OCI-LY7 (cell line): ENCODE results near the gene POLR1F. TPM values are rescaled to one million over a fixed set of nuclear protein-coding genes. Genes with fewer than 3 reads are reported as not detected.

Experiments
- BruUV-seq: library from RNA; stranded (reverse); fragments of 400-500 nt; replicated peaks from 2 replicates; lab custom pipeline; 2021; lab: Mats Ljungman, UMichigan
- CTCF ChIA-PET: fragments of 300-600 bp; sonication (Branson Sonifier 250); formaldehyde crosslinking; loops from one replicate; lab custom pipeline; 2022; ENCODE audit warnings: antibody characterized with exemption; ENCODE audit not compliant: unreplicated experiment; lab: Charles Lee
- POLR2A ChIA-PET: fragments of 300-600 bp; sonication (Branson Sonifier 250); formaldehyde crosslinking; loops from one replicate; lab custom pipeline; 2022; ENCODE audit warnings: antibody characterized with exemption; lab: Charles Lee
- DNase-seq: peaks from one replicate; pipeline ENCODE4 v3.0.0-alpha.2; 2015; ENCODE audit warnings: low spot score
- H2AFZ ChIP-seq: fragments of 200-600 bp; sonication (generic), shearing (Covaris generic); 2 replicates; pipeline ENCODE4 v1.6.1; 2014; ENCODE audit warnings: mild to moderate bottlenecking, antibody characterized with exemption, low read length, moderate library complexity
- H3K27ac ChIP-seq: fragments of 200-600 bp; sonication (generic); 2 replicates; pipeline ENCODE4 v1.5.1; 2014; ENCODE audit warnings: mixed run types, low read depth, mild to moderate bottlenecking, moderate library complexity, low read length, inconsistent platforms; ENCODE audit not compliant: poor library complexity, severe bottlenecking
- H3K36me3 ChIP-seq: fragments of 200-600 bp; sonication (generic); 2 replicates; pipeline ENCODE4 v1.6.1; 2014; ENCODE audit warnings: mild to moderate bottlenecking, antibody characterized with exemption, low read length, moderate library complexity, mixed read lengths; ENCODE audit not compliant: insufficient read depth
- H3K4me1 ChIP-seq: fragments of 200-600 bp; sonication (generic); 2 replicates; pipeline ENCODE4 v1.5.1; 2014; ENCODE audit warnings: mild to moderate bottlenecking, low read length; ENCODE audit not compliant: insufficient read depth, poor library complexity, severe bottlenecking
- H3K4me2 ChIP-seq: fragments of 200-600 bp; sonication (generic); 2 replicates; pipeline ENCODE4 v1.6.1; 2014; ENCODE audit warnings: mild to moderate bottlenecking, low read length
- H3K4me3 ChIP-seq: fragments of 200-600 bp; sonication (generic); 2 replicates; pipeline ENCODE4 v1.5.1; 2014; ENCODE audit warnings: mild to moderate bottlenecking, low read depth, low read length; ENCODE audit not compliant: poor library complexity, severe bottlenecking
- H3K79me2 ChIP-seq: fragments of 200-600 bp; sonication (generic); 2 replicates; pipeline ENCODE4 v1.6.1; 2016; ENCODE audit warnings: low read depth, mild to moderate bottlenecking, low read length, moderate library complexity, mixed read lengths; ENCODE audit not compliant: insufficient read depth
- H3K9me2 ChIP-seq: fragments of 200-600 bp; sonication (generic); 2 replicates; pipeline ENCODE4 v1.6.1; 2016; ENCODE audit warnings: mild to moderate bottlenecking, low read length, mixed read lengths; ENCODE audit not compliant: insufficient read depth
- H3K9me3 ChIP-seq: fragments of 200-600 bp; sonication (generic); 2 replicates; pipeline ENCODE4 v1.6.1; 2014; ENCODE audit warnings: mild to moderate bottlenecking, mixed run types, low read length, mixed read lengths
- H4K20me1 ChIP-seq: fragments of 200-600 bp; sonication (generic); 2 replicates; pipeline ENCODE4 v1.6.1; 2014; ENCODE audit warnings: mild to moderate bottlenecking, antibody characterized with exemption, low read length, moderate library complexity, mixed read lengths; ENCODE audit not compliant: insufficient read depth
- CTCF ChIP-seq: fragments of 200-600 bp; sonication (generic); conservative IDR thresholded peaks from 2 replicates; pipeline ENCODE4 v1.5.1; 2014; ENCODE audit warnings: mild to moderate bottlenecking, antibody characterized with exemption, low read length, moderate library complexity, mixed read lengths
- EZH2phosphoT487 ChIP-seq: fragments of 200-600 bp; sonication (generic); IDR thresholded peaks from 2 replicates; pipeline ENCODE4 v1.6.1; 2018; ENCODE audit warnings: low read depth, borderline replicate concordance, mild to moderate bottlenecking, mixed run types, antibody characterized with exemption, low read length, moderate library complexity, mixed read lengths
- intact Hi-C: fragments of 100-400 bp; cut with micrococcal nuclease; formaldehyde crosslinking; loops from one replicate; pipeline ENCODE4 v1.10.0; 2022; ENCODE audit not compliant: unreplicated experiment
- total RNA-seq, 2 experiments: library from RNA; depleted of rRNA in 1 of 2; stranded (reverse); fragments of >200 nt in 1 of 2; shearing (Covaris generic) in 1 of 2; gene quantifications; 2 replicates each; pipeline ENCODE4 v1.2.3, GENCODE V29; 2014 to 2022

POLR1F gene
- total RNA-seq, 2 experiments from 2014 or later, result 17.7 to 23.9 TPM

GRCh38 chr7:19709249-19709578 lies 377 bp upstream of the POLR1F start:
- DNase-seq, result no peak
- BruUV-seq, result no TSS peak
- Histone ChIP-seq H3K4me1 (peaks cover 26% of the 10 kb centered on the region), H3K9me3 (no peaks in the 10 kb centered on the region), H3K4me3 (no peak overlapping the region), H3K4me2 (peak overlapping the region; percentile 41), H3K79me2 (peaks cover 44% of the 10 kb centered on the region), H3K9me2 (no peaks in the 10 kb centered on the region), H3K27ac (no peak overlapping the region), H2AFZ (peak overlapping the region; percentile 100), H4K20me1 (peaks cover 25% of the 10 kb centered on the region; the same call in 1 of the 2 replicates), H3K36me3 (peaks cover 5% of the 10 kb centered on the region)
- ChIA-PET CTCF (interaction anchor here (0.6 to 1.0 kb wide), 2 partner anchors 16 to 17 kb away, joined by 3 read pairs; no protein-coding TSS in a partner anchor), POLR2A (interaction anchor here (0.6 to 2.7 kb wide), 8 partner anchors 9 to 888 kb away, joined by 3 to 17 read pairs (median 3); no protein-coding TSS in a partner anchor)
- intact Hi-C loops, result loop anchor here (2.0 to 5.0 kb wide), 2 partner anchors 483 to 890 kb away; no protein-coding TSS in a partner anchor
- TF ChIP-seq EZH2phosphoT487 (no peak), CTCF (peak; percentile 26; the same call in 1 of the 2 replicates)

DNA sequence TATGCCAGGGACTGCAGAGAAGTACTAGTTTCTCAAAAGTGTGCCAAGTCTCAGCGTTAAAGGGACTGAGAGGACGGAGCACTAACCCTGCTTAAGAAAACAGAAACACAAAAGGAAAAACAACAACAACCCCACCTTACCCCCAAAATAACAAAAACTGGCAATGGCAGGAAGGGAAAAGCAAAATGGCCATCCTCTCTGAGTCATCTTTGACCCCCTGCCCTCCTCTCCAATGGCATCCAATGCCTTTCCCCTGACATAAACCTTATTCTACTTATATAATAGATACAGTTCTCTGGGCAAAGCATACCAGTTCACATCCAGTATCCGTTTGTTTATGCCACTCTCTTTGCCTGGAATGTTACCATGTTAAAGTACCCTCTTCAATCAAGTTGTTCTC lies 1.6 kb downstream of the POLR1F start:
- H2AFZ ChIP-seq, result no peak overlapping the region
- intact Hi-C loops, result loop anchor here (5.0 kb wide), 1 partner anchor 485 kb away; no protein-coding TSS in a partner anchor

More for the DNA sequence above, 1.6 kb downstream of the POLR1F start:
- CTCF ChIA-PET, result no interaction called here
- no peaks in the 10 kb centered on the region for H3K9me2 ChIP-seq
- DNase-seq, result no peak
- H3K4me3 ChIP-seq, result peak overlapping the region; percentile 98
- no TSS peak for BruUV-seq
- peaks cover 25% of the 10 kb centered on the region; the same call in 1 of the 2 replicates for H4K20me1 ChIP-seq
- peak overlapping the region; percentile 95 for H3K4me2 ChIP-seq
- no peaks in the 10 kb centered on the region for H3K9me3 ChIP-seq
- peaks cover 25% of the 10 kb centered on the region for H3K36me3 ChIP-seq
- no peak for TF ChIP-seq CTCF
- TF ChIP-seq EZH2phosphoT487, result no peak
- peaks cover 50% of the 10 kb centered on the region for H3K79me2 ChIP-seq
- POLR2A ChIA-PET, result no interaction called here
- H3K27ac ChIP-seq, result no peak overlapping the region
- peaks cover 26% of the 10 kb centered on the region for H3K4me1 ChIP-seq
